ENCODE measurements around the gene CXorf51B.
"Not testable (repeated sequence)": the region's sequence is repeated elsewhere in the genome, so short reads cannot be mapped to it uniquely, and the experiment has no call there.

CXorf51B gene

DNA sequence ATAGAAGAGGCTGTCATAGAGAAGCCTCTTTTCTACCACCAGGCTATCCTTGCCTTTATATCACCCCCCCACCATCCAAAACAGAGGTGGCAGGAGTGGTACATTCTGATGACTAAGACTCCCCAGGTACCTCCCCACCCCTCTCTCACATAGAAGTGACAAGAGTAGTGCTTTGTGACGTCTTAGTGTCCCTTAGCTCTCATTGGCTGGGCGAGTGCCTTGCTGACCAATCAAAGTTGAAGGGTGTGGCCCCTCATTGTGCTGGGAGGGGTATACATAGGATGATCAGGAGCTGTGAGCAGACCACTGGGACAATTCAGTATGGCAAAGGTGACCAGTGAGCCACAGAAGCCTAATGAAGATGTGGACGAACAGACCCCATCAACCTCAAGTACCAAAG, at the start of gene CXorf51B:
CXorf51B (plus strand) TSS at position 301 of the 400 bp plus-strand sequence; CDS start at position 322, 21 bp downstream.
- not testable (repeated sequence) for DNase-seq (ENCODE audit: low read depth)

GRCh38 chrX:146814644-146815043, 5.1 kb downstream of the CXorf51B start, which contains the start of gene CXorf51A:
TSS of gene CXorf51A (minus strand) at chrX:146814744. CDS start at chrX:146814723, 21 bp downstream.
- not testable (repeated sequence) for DNase-seq (ENCODE audit: low read depth)

DNA sequence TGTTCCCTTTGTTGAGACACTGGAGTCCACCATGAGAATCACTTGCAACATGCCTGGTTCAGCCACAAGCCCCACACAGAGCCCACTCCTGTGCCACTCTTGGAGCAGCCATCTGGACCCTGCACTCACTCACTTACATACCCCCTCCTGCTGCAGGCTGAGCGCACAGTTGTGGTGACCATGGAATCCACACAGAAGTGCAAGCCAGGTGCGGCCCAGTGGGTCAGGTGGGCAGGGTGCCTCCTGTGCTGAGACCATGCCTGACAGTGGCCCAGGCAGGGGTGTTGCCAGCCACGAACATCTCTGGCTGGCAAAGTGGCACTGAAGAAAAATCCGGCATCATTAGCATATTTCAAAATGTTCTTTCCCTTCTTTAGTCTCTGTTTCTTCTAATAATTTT, 22.4 kb downstream of the CXorf51B start:
- no peak for DNase-seq (ENCODE audit: low read depth)

GRCh38 chrX:146854281-146854680, 44.7 kb downstream of the CXorf51B start:
- no peak for DNase-seq (ENCODE audit: low read depth)
